Hepatocyte (in vitro differentiated cells): ENCODE results near the gene TEAD2.

Experiments
- CTCF ChIP-seq: fragments of 200-600 bp; sonication (generic); IDR thresholded peaks from 2 replicates; pipeline ENCODE4 v1.5.1; 2016; ENCODE audit warnings: antibody characterized with exemption, mild to moderate bottlenecking; ENCODE audit not compliant: poor library complexity
- EZH2 ChIP-seq: fragments of 200-600 bp; sonication (generic); IDR thresholded peaks from 2 replicates; pipeline ENCODE4 v1.6.1; 2016; ENCODE audit warnings: antibody characterized with exemption, mild to moderate bottlenecking, borderline replicate concordance
- EZH2phosphoT487 ChIP-seq: fragments of 200-600 bp; sonication (generic); IDR thresholded peaks from one replicate; pipeline ENCODE4 v1.6.1; 2018; ENCODE audit warnings: antibody characterized with exemption, mild to moderate bottlenecking, low read depth, moderate library complexity; ENCODE audit not compliant: unreplicated experiment, severe bottlenecking

- TF ChIP-seq CTCF (no peak), EZH2 (no peak), EZH2phosphoT487 (no peak)
Observed at GRCh38 chr19:49336482-49337266, 25.5 kb downstream of the TEAD2 start.
